ENCODE measurements around the gene GRIK5. TPM values are rescaled to one million over a fixed set of nuclear protein-coding genes. Genes with fewer than 3 reads are reported as not detected.
"Not testable (repeated sequence)": the region's sequence is repeated elsewhere in the genome, so short reads cannot be mapped to it uniquely, and the experiment has no call there.

Gene GRIK5
- total RNA-seq, 1 experiment from 2014 or later, result 16.4 TPM

DNA sequence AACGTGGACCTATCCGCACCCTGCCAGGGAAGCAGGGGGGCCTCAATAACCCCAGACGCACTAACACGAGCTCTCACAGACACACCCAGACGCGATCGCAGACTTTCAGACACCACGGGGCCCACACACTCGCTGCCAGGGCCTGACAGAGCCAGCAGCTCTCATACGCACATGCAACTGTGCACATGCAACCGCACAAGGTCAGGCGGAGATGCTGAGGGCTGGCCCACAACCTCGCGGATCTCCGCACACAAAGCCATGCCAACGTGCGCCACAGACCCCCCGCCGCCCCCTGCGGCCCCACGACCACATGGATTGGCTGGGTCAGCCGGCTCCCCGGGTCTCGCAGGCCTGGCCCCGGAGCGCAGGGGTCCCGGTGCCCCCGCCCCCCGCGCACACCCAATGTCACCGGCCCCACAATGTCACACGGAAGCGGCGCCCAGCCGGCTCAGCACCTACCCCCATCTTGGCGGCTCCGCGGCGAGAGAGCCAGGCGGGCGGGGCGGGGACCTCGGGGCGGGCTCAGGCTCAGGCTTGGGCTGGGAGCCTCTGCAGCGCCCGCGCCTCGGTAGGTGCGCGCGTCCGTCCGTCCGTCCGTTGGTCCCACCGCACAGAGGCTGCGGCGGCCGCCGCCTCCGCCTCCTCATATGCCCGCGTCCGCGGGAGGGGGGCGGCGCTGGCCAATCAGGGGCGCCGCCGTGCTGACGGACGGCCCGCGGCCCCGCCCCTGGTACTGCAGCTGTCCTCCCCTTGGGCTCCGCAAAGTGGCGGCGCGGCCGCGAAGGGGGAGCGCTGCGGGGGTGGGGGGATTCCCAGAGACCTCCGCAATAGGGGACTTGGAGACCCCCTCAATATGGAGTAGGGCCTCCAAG, 76.2 kb downstream of the GRIK5 start, which contains the start of gene ATP1A3:
ATP1A3 (minus strand) TSS at position 619 of the 872 bp plus-strand sequence; CDS start at position 465, 154 bp downstream.
- DNase-seq, result peak; percentile 100
- H3K4me3 ChIP-seq (ENCODE audit: insufficient read depth, low read depth, low read length), result peak within 1 kb of the TSS; percentile 55
- H3K36me3 ChIP-seq (replicated peaks; ENCODE audit: control insufficient read depth, insufficient read depth, low read length), result no peaks in the 10 kb centered on the region
- peaks cover 46% of the 10 kb centered on the region for H3K27me3 ChIP-seq (ENCODE audit: control insufficient read depth, insufficient read depth, low read length)

DNA sequence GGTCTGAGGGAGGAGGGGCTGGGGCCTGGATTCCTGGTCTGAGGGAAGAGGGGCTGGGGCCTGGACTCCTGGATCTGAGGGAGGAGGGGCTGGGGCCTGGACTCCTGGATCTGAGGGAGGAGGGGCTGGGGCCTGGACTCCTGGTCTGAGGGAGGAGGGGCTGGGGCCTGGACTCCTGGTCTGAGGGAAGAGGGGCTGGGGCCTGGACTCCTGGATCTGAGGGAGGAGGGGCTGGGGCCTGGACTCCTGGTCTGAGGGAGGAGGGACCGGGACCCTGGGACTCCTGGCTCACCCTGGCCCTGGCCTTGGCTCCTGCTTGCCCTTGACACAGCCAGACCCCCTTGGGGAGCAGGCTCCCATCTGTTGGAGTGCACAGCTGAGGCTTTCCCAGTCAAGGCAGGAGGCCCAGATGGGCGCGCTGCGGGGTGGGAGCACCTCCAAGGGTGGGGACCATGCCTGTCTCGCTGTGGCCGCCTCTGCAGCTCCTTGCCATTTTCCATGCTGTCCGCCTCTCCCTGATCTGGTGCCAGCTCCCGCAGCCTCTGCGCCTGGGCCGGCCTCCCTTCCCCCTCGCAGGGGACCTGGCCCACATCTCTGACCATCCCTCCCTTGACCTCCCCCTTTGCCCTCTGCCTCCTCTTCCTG, 78.0 kb downstream of the GRIK5 start:
- H3K4me3 ChIP-seq (ENCODE audit: insufficient read depth, low read depth, low read length); H3K36me3 ChIP-seq (replicated peaks; ENCODE audit: control insufficient read depth, insufficient read depth, low read length): not testable (repeated sequence)
- peak; percentile 68 for DNase-seq
- H3K27me3 ChIP-seq (ENCODE audit: control insufficient read depth, insufficient read depth, low read length), result peaks cover 36% of the 10 kb centered on the region

DNA sequence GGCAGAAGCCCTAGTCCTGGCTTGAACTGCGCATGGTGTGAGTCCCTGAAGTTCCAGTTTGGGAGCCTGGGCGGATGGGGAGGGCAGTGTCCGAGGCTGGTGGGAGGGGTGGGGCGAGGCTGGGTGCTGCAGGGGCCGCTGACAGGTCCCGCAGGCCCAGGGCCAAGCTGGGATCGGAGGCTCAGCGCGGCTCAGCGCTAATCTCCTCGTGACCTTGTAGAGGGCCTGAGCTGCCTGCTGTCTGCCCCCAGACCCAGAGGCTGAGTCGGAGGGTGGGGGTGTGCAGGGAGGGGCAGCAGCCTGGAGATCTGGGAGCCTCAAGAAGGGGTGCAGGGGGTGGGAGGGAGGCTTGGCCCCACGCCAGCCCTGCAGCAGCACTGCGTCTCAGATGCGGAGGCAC, 79.0 kb downstream of the GRIK5 start:
- DNase-seq, result no peak
- Histone ChIP-seq H3K4me3 (ENCODE audit: insufficient read depth, low read depth, low read length) (no peak overlapping the region), H3K36me3 (replicated peaks; ENCODE audit: control insufficient read depth, insufficient read depth, low read length) (no peaks in the 10 kb centered on the region), H3K27me3 (ENCODE audit: control insufficient read depth, insufficient read depth, low read length) (peaks cover 27% of the 10 kb centered on the region)

DNA sequence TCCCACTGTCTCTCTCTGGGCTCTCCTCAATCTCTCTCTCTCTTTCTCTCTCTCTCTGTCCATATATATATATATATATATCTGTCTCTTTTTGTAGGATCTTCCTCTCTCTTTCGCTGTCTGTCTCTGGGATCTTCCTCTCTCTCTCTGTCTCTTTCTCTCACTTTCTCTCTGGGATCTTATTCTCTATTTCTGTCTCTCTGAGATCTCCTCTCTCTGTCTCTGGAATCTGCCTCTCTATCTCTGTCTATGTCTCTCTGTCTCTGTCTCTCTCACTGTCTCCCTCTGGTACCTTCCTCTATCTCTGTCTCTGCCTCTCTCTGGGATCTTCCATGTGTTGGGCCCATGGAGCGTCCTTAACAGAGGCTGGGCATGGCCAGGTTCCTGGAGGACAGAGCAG, 79.4 kb downstream of the GRIK5 start:
- no peak for DNase-seq
- Histone ChIP-seq H3K4me3 (ENCODE audit: insufficient read depth, low read depth, low read length) (no peak overlapping the region), H3K27me3 (ENCODE audit: control insufficient read depth, insufficient read depth, low read length) (peaks cover 23% of the 10 kb centered on the region), H3K36me3 (replicated peaks; ENCODE audit: control insufficient read depth, insufficient read depth, low read length) (no peaks in the 10 kb centered on the region)

DNA sequence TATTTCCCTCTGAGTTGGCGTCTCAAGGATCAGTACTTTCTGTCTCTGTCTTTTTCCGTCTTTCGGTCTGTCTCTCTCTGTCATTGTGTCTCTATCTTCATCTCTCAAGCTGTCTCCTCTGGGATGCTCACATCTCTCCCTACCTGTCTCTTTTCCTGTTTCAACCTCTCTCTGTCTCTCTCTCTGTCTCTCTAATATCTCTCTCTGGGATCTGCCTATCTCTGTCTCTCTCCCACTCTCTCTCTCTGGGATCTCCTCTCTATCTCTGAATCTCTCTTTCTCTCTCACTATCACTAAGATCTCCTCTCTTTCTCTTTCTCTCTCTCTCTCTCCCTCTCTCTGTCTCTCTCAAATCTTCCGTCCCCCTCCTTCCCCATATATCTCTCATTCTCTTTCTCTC, 80.0 kb downstream of the GRIK5 start:
- H3K27me3 ChIP-seq (ENCODE audit: control insufficient read depth, insufficient read depth, low read length), result peaks cover 17% of the 10 kb centered on the region
- H3K4me3 ChIP-seq (ENCODE audit: insufficient read depth, low read depth, low read length), result no peak overlapping the region
- H3K36me3 ChIP-seq (replicated peaks; ENCODE audit: control insufficient read depth, insufficient read depth, low read length), result no peaks in the 10 kb centered on the region
- no peak for DNase-seq

DNA sequence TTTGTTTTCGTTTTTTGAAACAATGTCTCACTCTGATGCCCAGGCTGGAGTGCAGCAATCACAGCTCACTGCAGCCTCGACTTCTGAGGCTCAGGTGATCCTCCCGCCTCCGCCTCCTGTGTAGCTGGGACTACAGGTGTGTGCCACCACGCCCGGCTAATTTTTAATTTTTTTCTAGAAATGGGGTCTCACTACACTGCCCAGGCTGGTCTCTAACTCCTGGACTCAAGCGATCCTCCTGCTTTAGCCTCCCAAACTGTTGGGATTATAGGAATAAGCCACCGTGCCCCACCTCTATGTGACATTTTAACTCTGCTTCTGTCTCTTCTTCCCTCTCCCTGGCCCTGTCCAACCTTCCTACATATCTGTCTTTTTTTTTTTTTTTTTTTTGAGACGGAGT, 81.1 kb downstream of the GRIK5 start:
- no peak for DNase-seq
- Histone ChIP-seq H3K36me3 (replicated peaks; ENCODE audit: control insufficient read depth, insufficient read depth, low read length) (no peaks in the 10 kb centered on the region), H3K27me3 (ENCODE audit: control insufficient read depth, insufficient read depth, low read length) (peaks cover 9% of the 10 kb centered on the region), H3K4me3 (ENCODE audit: insufficient read depth, low read depth, low read length) (no peak overlapping the region)

- no peaks in the 10 kb centered on the region for H3K36me3 ChIP-seq (replicated peaks; ENCODE audit: control insufficient read depth, insufficient read depth, low read length)
- H3K27me3 ChIP-seq (ENCODE audit: control insufficient read depth, insufficient read depth, low read length), result peaks cover 1% of the 10 kb centered on the region; the same call in 1 of the 2 replicates
- no peak overlapping the region for H3K4me3 ChIP-seq (ENCODE audit: insufficient read depth, low read depth, low read length)
- no peak for DNase-seq
Measured at GRCh38 chr19:41987141-41987860, 82.7 kb downstream of the GRIK5 start.

DNA sequence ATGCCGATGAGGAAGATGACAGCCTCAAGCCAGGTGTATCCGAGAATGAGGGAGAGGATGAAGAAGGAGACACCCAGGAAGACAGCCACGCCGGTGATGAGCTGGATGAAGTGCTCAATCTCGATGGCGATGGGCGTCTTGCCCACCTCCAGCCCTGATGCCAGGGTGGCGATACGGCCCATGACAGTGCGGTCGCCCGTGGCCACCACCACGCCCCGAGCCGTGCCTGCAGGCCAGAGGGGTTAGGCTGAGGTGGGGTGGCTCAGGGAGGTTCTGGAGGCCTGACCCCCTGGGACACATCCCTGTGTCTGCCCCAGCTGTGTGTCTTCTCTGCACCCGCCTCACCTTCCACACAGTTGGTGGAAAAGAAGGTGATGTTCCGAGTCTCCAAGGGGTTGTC, 85.0 kb downstream of the GRIK5 start:
- Histone ChIP-seq H3K4me3 (ENCODE audit: insufficient read depth, low read depth, low read length) (no peak overlapping the region), H3K36me3 (replicated peaks; ENCODE audit: control insufficient read depth, insufficient read depth, low read length) (peaks cover 1% of the 10 kb centered on the region; the same call in 1 of the 2 replicates), H3K27me3 (ENCODE audit: control insufficient read depth, insufficient read depth, low read length) (no peaks in the 10 kb centered on the region)
- DNase-seq, result no peak

GRCh38 chr19:41981724-41982123, 88.3 kb downstream of the GRIK5 start:
- no peak for DNase-seq
- no peak overlapping the region for H3K4me3 ChIP-seq (ENCODE audit: insufficient read depth, low read depth, low read length)
- H3K27me3 ChIP-seq (ENCODE audit: control insufficient read depth, insufficient read depth, low read length), result no peaks in the 10 kb centered on the region
- peaks cover 1% of the 10 kb centered on the region; the same call in 1 of the 2 replicates for H3K36me3 ChIP-seq (replicated peaks; ENCODE audit: control insufficient read depth, insufficient read depth, low read length)

GRCh38 chr19:41978470-41978869, 91.5 kb downstream of the GRIK5 start:
- H3K27me3 ChIP-seq (ENCODE audit: control insufficient read depth, insufficient read depth, low read length), result no peaks in the 10 kb centered on the region
- peaks cover 1% of the 10 kb centered on the region; the same call in 1 of the 2 replicates for H3K36me3 ChIP-seq (replicated peaks; ENCODE audit: control insufficient read depth, insufficient read depth, low read length)
- no peak for DNase-seq
- H3K4me3 ChIP-seq (ENCODE audit: insufficient read depth, low read depth, low read length), result no peak overlapping the region

DNA sequence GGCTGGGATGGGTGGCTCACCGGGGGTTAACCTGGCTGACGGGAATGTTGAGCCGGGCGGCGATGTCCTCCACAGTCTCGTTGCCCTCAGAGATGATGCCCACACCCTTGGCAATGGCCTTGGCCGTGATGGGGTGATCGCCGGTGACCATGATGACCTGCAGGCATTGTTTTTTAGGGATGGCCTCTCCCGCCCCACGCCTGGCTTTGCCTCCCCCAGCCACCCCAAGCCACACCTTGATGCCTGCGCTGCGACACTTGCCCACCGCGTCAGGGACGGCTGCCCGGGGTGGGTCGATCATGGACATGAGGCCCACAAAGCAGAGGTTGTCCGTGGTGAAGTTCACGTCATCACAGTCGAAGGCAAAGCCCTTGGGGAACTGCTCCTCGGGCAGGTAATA, 92.1 kb downstream of the GRIK5 start:
- Histone ChIP-seq H3K4me3 (ENCODE audit: insufficient read depth, low read depth, low read length) (no peak overlapping the region), H3K27me3 (ENCODE audit: control insufficient read depth, insufficient read depth, low read length) (no peaks in the 10 kb centered on the region), H3K36me3 (replicated peaks; ENCODE audit: control insufficient read depth, insufficient read depth, low read length) (peaks cover 1% of the 10 kb centered on the region)
- no peak for DNase-seq

DNA sequence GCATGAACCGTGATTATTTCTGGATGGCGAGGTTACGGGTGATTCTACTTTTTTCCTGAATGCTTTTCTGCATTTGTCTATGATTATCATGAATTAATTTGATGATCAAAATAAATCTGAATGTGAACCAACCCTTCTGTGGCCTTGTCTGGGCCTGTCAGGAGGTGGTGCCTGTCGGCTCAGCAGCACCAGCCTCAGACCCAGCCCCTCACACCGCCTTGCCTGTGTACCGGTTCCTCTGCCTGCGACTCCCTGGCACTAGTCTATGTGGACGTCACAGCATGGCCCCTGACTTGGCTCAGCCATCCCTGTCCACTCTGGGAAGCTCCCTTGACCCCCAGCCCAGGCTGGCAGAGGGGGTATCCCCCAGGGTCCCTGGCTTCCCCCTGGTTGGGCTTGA, 95.4 kb downstream of the GRIK5 start:
- no peaks in the 10 kb centered on the region; the same call in 1 of the 2 replicates for H3K36me3 ChIP-seq (replicated peaks; ENCODE audit: control insufficient read depth, insufficient read depth, low read length)
- DNase-seq, result no peak
- no peaks in the 10 kb centered on the region for H3K27me3 ChIP-seq (ENCODE audit: control insufficient read depth, insufficient read depth, low read length)
- H3K4me3 ChIP-seq (ENCODE audit: insufficient read depth, low read depth, low read length), result no peak overlapping the region

DNA sequence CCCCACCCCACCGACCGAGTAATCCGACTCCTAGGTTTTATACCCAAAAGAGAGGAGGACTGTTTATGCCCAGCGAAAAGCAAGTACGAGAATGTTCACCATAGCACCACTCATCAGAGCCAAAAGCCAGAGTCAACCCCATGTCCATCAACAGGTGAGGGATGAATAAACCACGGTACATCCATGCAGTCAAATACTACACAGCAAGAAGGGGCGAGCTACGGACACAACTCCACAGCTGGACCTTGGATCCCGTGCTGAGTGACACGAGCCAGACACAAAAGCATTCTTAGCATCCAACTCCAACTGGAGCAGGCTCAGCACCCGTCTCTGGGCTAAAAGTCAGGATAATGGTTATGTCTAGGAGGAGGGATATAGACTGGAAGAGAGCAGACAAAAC, 98.6 kb downstream of the GRIK5 start:
- Histone ChIP-seq H3K36me3 (replicated peaks; ENCODE audit: control insufficient read depth, insufficient read depth, low read length) (no peaks in the 10 kb centered on the region; the same call in 1 of the 2 replicates), H3K27me3 (ENCODE audit: control insufficient read depth, insufficient read depth, low read length) (no peaks in the 10 kb centered on the region), H3K4me3 (ENCODE audit: insufficient read depth, low read depth, low read length) (no peak overlapping the region)
- no peak for DNase-seq

GRCh38 chr19:41969772-41970458, 100.1 kb downstream of the GRIK5 start:
- H3K4me3 ChIP-seq (ENCODE audit: insufficient read depth, low read depth, low read length), result no peak overlapping the region
- H3K27me3 ChIP-seq (ENCODE audit: control insufficient read depth, insufficient read depth, low read length), result no peaks in the 10 kb centered on the region
- no peak for DNase-seq
- no peaks in the 10 kb centered on the region; the same call in 1 of the 2 replicates for H3K36me3 ChIP-seq (replicated peaks; ENCODE audit: control insufficient read depth, insufficient read depth, low read length)

Measured in H7 (cell line).